GM19395 (cell line): ENCODE data around the gene HPS5.

Source experiments
- ATAC-seq: cut with Tn5 transposase; IDR thresholded peaks from one replicate; pipeline ENCODE4 v1.9.1; 2021; ENCODE audit warnings: mild to moderate bottlenecking, moderate library complexity; ENCODE audit not compliant: unreplicated experiment

The HPS5 gene

GRCh38 chr11:18243783-18244362 lies 78.1 kb downstream of the HPS5 start:
- ATAC-seq = no peak

GRCh38 chr11:18239655-18240054 lies 82.3 kb downstream of the HPS5 start:
- ATAC-seq = no peak

- no peak for ATAC-seq
These were observed 85.1 kb downstream of the HPS5 start, which contains the start of gene SAA4 for GRCh38 chr11:18236664-18237356. Gene SAA4 (minus strand): TSS chr11:18236802. CDS start chr11:18235926, 876 bp downstream.

- ATAC-seq = no peak
These were observed 86.3 kb downstream of the HPS5 start for GRCh38 chr11:18235394-18236334.

GRCh38 chr11:18233912-18234311 lies 88.0 kb downstream of the HPS5 start:
- no peak for ATAC-seq

- ATAC-seq = no peak
These were observed 91.1 kb downstream of the HPS5 start for GRCh38 chr11:18230859-18231258.

GRCh38 chr11:18229501-18229900 lies 92.4 kb downstream of the HPS5 start:
- peak; percentile 96 for ATAC-seq
